Esophagus squamous epithelium (tissue), 5 donors: ENCODE results near the gene SLC46A3. TPM values are rescaled to one million over a fixed set of nuclear protein-coding genes. Genes with fewer than 3 reads are reported as not detected.

Source experiments
- DNase-seq: peaks from one replicate; lab custom pipeline; 2025; lab: John Stamatoyannopoulos, UW
- H3K27ac ChIP-seq, 4 donors: fragments of 200-600 bp; sonication (generic); one replicate each; pipeline ENCODE4 v1.5.1; 2016 to 2019; ENCODE audit warnings: mild to moderate bottlenecking in 1 of 4
- H3K27me3 ChIP-seq, 4 donors: fragments of 200-600 bp; sonication (generic); 1 replicate in 3 of 4; 2 replicates in 1 of 4; pipeline versions ENCODE4 v1.5.1 to v1.6.0; 2017 to 2021; ENCODE audit warnings: antibody characterized with exemption in 1 of 4
- H3K36me3 ChIP-seq, 3 donors: fragments of 200-600 bp; sonication (generic); one replicate each; pipeline ENCODE4 v1.5.1; 2016 to 2019
- H3K4me1 ChIP-seq, 3 donors: fragments of 200-600 bp; sonication (generic); one replicate each; pipeline ENCODE4 v1.5.1; 2017 to 2019
- H3K4me3 ChIP-seq, 4 donors: fragments of 200-600 bp; sonication (generic); 1 replicate in 3 of 4; 2 replicates in 1 of 4; pipeline ENCODE4 v1.5.1; 2016 to 2019; ENCODE audit warnings: mild to moderate bottlenecking in 2 of 4, moderate library complexity in 1 of 4
- H3K9me3 ChIP-seq, 3 donors: fragments of 200-600 bp; sonication (generic); one replicate each; pipeline ENCODE4 v1.5.1; 2016 to 2019
- POLR2A ChIP-seq, 4 donors: fragments of 450-650 bp; IDR thresholded peaks; one replicate each; pipeline ENCODE4 v1.6.1; 2017; ENCODE audit warnings: antibody characterized with exemption in 4 of 4, mild to moderate bottlenecking in 4 of 4, moderate library complexity in 3 of 4
- WGBS, 2 donors: methylation state at CpG; one replicate each; pipeline ENCODE4 v1.1.5; 2018; 5-methylcytosine and 5-hydroxymethylcytosine counted together
- intact Hi-C: fragments of 100-400 bp; cut with DNase I; formaldehyde crosslinking; loops from one replicate; pipeline ENCODE4 v1.15.0; 2022
- total RNA-seq, 4 donors: library from RNA; depleted of rRNA; stranded (reverse); fragments of >200 nt; gene quantifications; one replicate each; pipeline ENCODE4 v1.1.0, GENCODE V29; 2016
- TF ChIP-seq, protein P1 (sequence below), 6 experiments: fragments of 450-650 bp in 4 of 6; fragments of 200-600 bp in 2 of 6; sonication (generic) in 2 of 6; IDR thresholded peaks; one replicate each; pipeline ENCODE4 v1.5.1; 2016 to 2019; ENCODE audit warnings: antibody characterized with exemption in 6 of 6, mild to moderate bottlenecking in 4 of 6, moderate library complexity in 4 of 6
- donor health status: DM: yes; HTN: yes; CAD: no.

SLC46A3 gene
- total RNA-seq, 4 donors from 2014 or later = 0.99 to 8.0 (median 3.1) TPM

DNA sequence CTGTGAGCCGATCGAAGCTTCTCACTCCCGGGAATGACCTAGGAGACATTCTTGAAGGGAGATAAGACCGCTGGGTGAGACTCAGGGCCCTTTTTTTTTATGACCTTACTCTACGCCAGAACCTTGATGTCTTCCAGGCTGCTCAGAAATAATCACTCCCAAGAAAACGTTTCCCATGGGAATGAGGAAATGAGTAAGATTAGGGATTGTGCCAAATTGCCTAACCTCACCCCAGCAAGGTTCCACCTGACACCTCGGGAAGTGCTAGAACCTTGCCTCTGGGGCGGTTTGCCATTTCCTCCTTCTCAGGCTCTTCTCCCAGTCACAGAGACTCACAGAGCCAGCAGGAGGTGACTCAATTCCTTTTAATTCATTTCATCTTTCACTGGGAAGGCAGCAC is 2.3 kb downstream of the SLC46A3 start:
- no peak for DNase-seq
- WGBS, 2 donors = 19 to 25% methylated on average over 8 of the region's 8 CpGs
- Histone ChIP-seq H3K4me1 (peaks cover 13 to 36% (median 15%) of the 10 kb centered on the region in 3 donors), H3K27ac (peak overlapping the region in 2 of 4 donors; percentile 29 to 44), H3K27me3 (no peaks in the 10 kb centered on the region), H3K9me3 (no peaks in the 10 kb centered on the region), H3K36me3 (no peaks in the 10 kb centered on the region), H3K4me3 (no peak overlapping the region)
- TF ChIP-seq POLR2A (IDR thresholded peaks at IDR 0.05) = no peak
- TF ChIP-seq, protein P1, sequence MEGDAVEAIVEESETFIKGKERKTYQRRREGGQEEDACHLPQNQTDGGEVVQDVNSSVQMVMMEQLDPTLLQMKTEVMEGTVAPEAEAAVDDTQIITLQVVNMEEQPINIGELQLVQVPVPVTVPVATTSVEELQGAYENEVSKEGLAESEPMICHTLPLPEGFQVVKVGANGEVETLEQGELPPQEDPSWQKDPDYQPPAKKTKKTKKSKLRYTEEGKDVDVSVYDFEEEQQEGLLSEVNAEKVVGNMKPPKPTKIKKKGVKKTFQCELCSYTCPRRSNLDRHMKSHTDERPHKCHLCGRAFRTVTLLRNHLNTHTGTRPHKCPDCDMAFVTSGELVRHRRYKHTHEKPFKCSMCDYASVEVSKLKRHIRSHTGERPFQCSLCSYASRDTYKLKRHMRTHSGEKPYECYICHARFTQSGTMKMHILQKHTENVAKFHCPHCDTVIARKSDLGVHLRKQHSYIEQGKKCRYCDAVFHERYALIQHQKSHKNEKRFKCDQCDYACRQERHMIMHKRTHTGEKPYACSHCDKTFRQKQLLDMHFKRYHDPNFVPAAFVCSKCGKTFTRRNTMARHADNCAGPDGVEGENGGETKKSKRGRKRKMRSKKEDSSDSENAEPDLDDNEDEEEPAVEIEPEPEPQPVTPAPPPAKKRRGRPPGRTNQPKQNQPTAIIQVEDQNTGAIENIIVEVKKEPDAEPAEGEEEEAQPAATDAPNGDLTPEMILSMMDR (IDR thresholded peaks at IDR 0.05) = no peak
- intact Hi-C loops = no loop called here

DNA sequence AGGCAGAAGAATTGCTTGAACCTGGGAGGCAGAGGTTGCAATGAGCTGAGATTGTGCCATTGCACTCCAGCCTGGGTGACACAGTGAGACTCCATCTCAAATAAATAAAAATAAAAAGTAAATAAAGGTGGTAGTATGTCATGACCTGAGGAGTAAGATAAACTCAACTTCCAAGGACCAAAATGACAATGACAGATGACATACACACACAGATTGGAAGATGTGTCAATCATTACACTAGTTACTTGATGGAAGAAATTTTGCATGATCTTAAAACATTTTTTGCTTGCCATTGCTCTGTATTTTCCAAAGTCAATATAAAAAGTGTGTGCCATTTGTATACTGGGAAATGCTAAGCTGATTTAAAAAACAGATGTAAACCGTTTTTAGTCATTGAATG is 4.1 kb downstream of the SLC46A3 start:
- intact Hi-C loops = no loop called here
- H3K27me3 ChIP-seq = no peaks in the 10 kb centered on the region
- no peak overlapping the region for H3K27ac ChIP-seq
- 63 to 74% methylated on average over 1 of the region's 1 CpG for WGBS, 2 donors
- H3K36me3 ChIP-seq = no peaks in the 10 kb centered on the region
- no peak overlapping the region for H3K4me3 ChIP-seq
- TF ChIP-seq, protein P1 (IDR thresholded peaks at IDR 0.05) = no peak
- TF ChIP-seq POLR2A (IDR thresholded peaks at IDR 0.05) = no peak
- peaks cover 13 to 36% (median 15%) of the 10 kb centered on the region in 3 donors for H3K4me1 ChIP-seq
- DNase-seq = no peak
- H3K9me3 ChIP-seq = no peaks in the 10 kb centered on the region

DNA sequence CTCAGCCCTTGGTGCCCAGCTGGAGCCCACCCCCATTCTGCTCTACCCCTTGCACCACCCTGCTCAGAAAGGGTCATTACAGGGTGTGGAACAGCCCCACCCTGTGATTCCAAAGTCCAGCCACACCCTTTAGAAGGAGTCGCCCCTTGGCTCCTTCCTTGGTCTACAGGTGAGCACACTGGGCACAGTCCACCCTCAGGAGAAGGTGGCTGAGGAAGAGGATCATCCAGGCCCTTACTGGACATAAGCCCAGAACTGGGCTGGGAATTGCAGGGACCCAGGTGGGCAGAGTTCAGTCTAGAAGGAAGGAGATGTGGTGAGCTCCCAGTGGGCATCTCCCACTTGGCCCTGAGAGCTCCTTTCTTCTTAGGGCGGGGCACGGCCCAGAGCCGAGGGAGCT is 8.6 kb downstream of the SLC46A3 start:
- Histone ChIP-seq H3K4me1 (peaks cover 0 to 16% (median 4%) of the 10 kb centered on the region in 3 donors), H3K9me3 (no peaks in the 10 kb centered on the region), H3K36me3 (no peaks in the 10 kb centered on the region), H3K27me3 (no peaks in the 10 kb centered on the region), H3K27ac (no peak overlapping the region), H3K4me3 (no peak overlapping the region)
- TF ChIP-seq, protein P1 (IDR thresholded peaks at IDR 0.05) = no peak
- no peak for TF ChIP-seq POLR2A (IDR thresholded peaks at IDR 0.05)
- DNase-seq = no peak
- intact Hi-C loops = no loop called here
- 78 to 90% methylated on average over 3 of the region's 4 CpGs for WGBS, 2 donors

DNA sequence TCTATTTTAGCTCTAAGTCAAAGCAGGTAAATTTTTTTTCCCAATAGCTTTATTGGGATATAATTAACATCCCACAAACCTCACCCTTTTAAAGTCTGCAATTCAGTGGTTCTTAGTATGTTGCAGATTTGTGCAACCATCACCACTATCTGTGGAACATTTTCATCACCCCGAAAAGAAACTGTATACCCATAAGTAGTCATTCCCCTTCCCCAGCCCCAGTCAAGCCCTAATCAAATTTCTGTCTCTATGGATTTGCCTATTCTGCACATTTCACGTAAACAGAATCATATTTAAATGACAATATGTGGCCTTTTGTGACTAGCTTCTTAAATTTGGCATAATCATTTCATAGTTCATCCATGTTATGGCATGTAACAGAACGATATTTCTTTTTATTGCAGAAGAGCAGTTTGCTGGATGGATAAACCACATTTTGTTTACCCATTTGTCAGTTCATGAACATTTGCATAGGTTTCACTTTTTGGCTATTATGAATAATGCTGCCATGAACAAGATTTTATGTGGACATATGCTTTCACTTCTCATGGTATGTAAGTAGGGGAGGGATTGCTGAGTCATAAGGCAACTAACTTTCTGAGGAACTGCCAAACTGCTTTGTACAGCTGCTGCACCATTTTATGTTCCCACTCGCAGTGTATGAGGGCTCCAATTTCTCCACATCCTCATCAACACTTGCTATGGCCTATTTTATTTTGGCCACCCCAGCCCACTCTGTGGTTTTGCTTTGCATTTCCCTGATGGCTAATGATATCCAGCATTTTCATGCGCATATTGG is 10.9 kb downstream of the SLC46A3 start:
- Histone ChIP-seq H3K4me1 (peaks cover 0 to 16% (median 4%) of the 10 kb centered on the region in 3 donors), H3K9me3 (no peaks in the 10 kb centered on the region), H3K4me3 (no peak overlapping the region), H3K27me3 (no peaks in the 10 kb centered on the region), H3K36me3 (peaks cover 0 to 14% (median 0%) of the 10 kb centered on the region in 3 donors), H3K27ac (peak overlapping the region in 1 of 4 donors; percentile 9)
- DNase-seq = no peak
- intact Hi-C loops = no loop called here
- TF ChIP-seq, protein P1 (IDR thresholded peaks at IDR 0.05) = no peak
- no peak for TF ChIP-seq POLR2A (IDR thresholded peaks at IDR 0.05)
- WGBS, 2 donors = 60 to 64% methylated on average over 5 of the region's 5 CpGs

DNA sequence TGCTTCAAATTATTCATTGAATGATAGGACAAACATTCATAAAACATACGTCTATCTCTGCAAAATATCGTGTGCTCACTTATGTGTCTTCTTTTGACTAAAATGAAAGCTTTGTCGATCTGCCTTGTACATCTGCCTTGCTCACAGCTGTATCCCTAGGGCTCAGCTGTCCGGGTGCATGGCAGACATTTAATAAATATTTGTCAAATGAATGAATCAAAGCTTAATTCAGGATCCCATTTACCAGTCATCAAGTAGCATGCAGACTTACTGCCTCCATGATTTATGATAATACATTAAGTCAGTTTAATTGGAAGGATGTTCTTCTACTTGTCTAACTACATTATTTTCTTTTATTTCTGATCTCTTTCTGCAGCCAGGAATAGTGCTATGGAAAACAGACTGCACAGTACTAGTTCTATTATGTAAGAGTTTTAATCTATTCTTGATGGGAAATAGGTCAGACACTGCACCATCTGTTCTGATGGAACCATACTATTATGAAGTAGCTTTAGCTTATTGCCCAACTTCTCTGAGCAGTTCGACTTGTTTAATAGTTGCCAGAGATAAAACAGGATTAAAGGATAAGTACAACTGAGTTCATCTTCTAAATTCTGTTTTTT is 13.2 kb downstream of the SLC46A3 start:
- H3K27me3 ChIP-seq = no peaks in the 10 kb centered on the region
- no peak for DNase-seq
- H3K4me1 ChIP-seq = peaks cover 0 to 16% (median 4%) of the 10 kb centered on the region in 3 donors
- TF ChIP-seq, protein P1 (IDR thresholded peaks at IDR 0.05) = no peak
- TF ChIP-seq POLR2A (IDR thresholded peaks at IDR 0.05) = no peak
- 65 to 70% methylated on average over 5 of the region's 5 CpGs for WGBS, 2 donors
- intact Hi-C loops = no loop called here
- no peaks in the 10 kb centered on the region for H3K9me3 ChIP-seq
- no peak overlapping the region for H3K4me3 ChIP-seq
- no peak overlapping the region for H3K27ac ChIP-seq
- peaks cover 0 to 31% (median 5%) of the 10 kb centered on the region in 3 donors for H3K36me3 ChIP-seq
